K562 (cell line): ENCODE data around the gene FGF12. TPM values are rescaled to one million over a fixed set of nuclear protein-coding genes. Genes with fewer than 3 reads are reported as not detected.

Source experiments
- ATAC-seq: fragments of 200-7000 bp; cut with Tn5 transposase; 3 replicates; pipeline ENCODE4 v1.9.1; 2020; ENCODE audit warnings: moderate library complexity
- BruUV-seq: library from RNA; stranded (reverse); fragments of 400-500 nt; replicated peaks from 2 replicates; lab custom pipeline; 2021; lab: Mats Ljungman, UMichigan
- CTCF ChIA-PET: fragments of 300-600 bp; formaldehyde crosslinking; extraction: SDS; loops from one replicate; lab custom pipeline; 2021; ENCODE audit warnings: low intra/inter-chr PET ratio; lab: Yijun Ruan, JAX
- POLR2A ChIA-PET: fragments of 300-600, 350-650 bp; sonication (Branson Sonifier 250); formaldehyde crosslinking; extraction: SDS; loops from one replicate; lab custom pipeline; 2021; ENCODE audit warnings: antibody characterized with exemption, inconsistent platforms; lab: Yijun Ruan, JAX
- DNase-seq, 4 experiments: peaks; one replicate each; pipeline versions ENCODE4 v3.0.0 to v3.0.0-alpha.2; 2011 to 2018; ENCODE audit warnings: low spot score in 3 of 4, mixed read lengths in 3 of 4; ENCODE audit errors: extremely low read depth in 1 of 4
- FAIRE-seq: peaks from 2 replicates; lab custom pipeline; 2011; peaks lifted over from hg19 to GRCh38; lab: Jason Lieb, UNC
- H2AFZ ChIP-seq: 2 replicates; pipeline ENCODE4 v1.6.0; 2011; ENCODE audit warnings: low read depth, low read length, control low read depth, inconsistent platforms
- H3K27ac ChIP-seq: fragments of 200-600 bp; 3 replicates; pipeline ENCODE4 v1.8.0; 2011; ENCODE audit warnings: low read depth, mild to moderate bottlenecking, control low read depth, inconsistent platforms, low read length, moderate library complexity, mixed read lengths; ENCODE audit errors: extremely low read depth
- H3K27me3 ChIP-seq, 2 experiments: fragments of 300-600 bp in 1 of 2; 2 replicates in 1 of 2; 3 replicates in 1 of 2; pipeline versions ENCODE4 v1.6.0 to v1.8.0; 2011; ENCODE audit warnings: inconsistent platforms in 2 of 2, low read length in 2 of 2, mild to moderate bottlenecking in 1 of 2, mixed read lengths in 1 of 2, moderate library complexity in 1 of 2; ENCODE audit not compliant: control insufficient read depth in 2 of 2, insufficient read depth in 2 of 2
- H3K36me3 ChIP-seq: fragments of 300-600 bp; 3 replicates; pipeline ENCODE4 v1.8.0; 2011; ENCODE audit warnings: mild to moderate bottlenecking, low read length, inconsistent platforms; ENCODE audit not compliant: control insufficient read depth, insufficient read depth
- H3K4me1 ChIP-seq, 2 experiments: fragments of 200-600 bp in 1 of 2; replicated peaks in 1 of 2; 2 replicates in 1 of 2; 3 replicates in 1 of 2; pipeline versions ENCODE4 v1.5.1 to v1.8.0; 2011; ENCODE audit warnings: inconsistent platforms in 2 of 2, low read length in 2 of 2, mild to moderate bottlenecking in 1 of 2, mixed read lengths in 1 of 2, moderate library complexity in 1 of 2; ENCODE audit not compliant: control insufficient read depth in 2 of 2, insufficient read depth in 2 of 2
- H3K4me2 ChIP-seq: 2 replicates; pipeline ENCODE4 v1.6.1; 2011; ENCODE audit warnings: low read length, control low read depth, inconsistent platforms, mixed read lengths; ENCODE audit not compliant: insufficient read depth
- H3K4me3 ChIP-seq: fragments of 200-600 bp; sonication (generic), shearing (Covaris generic); 2 replicates; pipeline ENCODE4 v1.5.1; 2016; ENCODE audit warnings: control low read depth, inconsistent platforms
- H3K79me2 ChIP-seq: fragments of 200-600 bp; 3 replicates; pipeline ENCODE4 v1.8.0; 2011; ENCODE audit warnings: low read length, inconsistent platforms; ENCODE audit not compliant: control insufficient read depth, insufficient read depth
- H3K9ac ChIP-seq, 2 experiments: 2 replicates each; pipeline versions ENCODE4 v1.6.0 to v1.6.1; 2011; ENCODE audit warnings: low read depth in 2 of 2, low read length in 2 of 2, control low read depth in 1 of 2, inconsistent platforms in 1 of 2, mild to moderate bottlenecking in 1 of 2, mixed read lengths in 1 of 2; ENCODE audit not compliant: insufficient read depth in 1 of 2
- H3K9me1 ChIP-seq: one replicate; pipeline ENCODE4 v1.6.0; 2011; ENCODE audit warnings: inconsistent platforms, mild to moderate bottlenecking, low read length, moderate library complexity; ENCODE audit not compliant: control insufficient read depth, insufficient read depth
- H3K9me3 ChIP-seq: replicated peaks from 2 replicates; pipeline ENCODE4 v1.5.1; 2011; ENCODE audit warnings: low read depth, low read length, inconsistent platforms; ENCODE audit not compliant: control insufficient read depth, insufficient read depth
- H4K20me1 ChIP-seq: replicated peaks from 2 replicates; pipeline ENCODE4 v1.6.1; 2011; ENCODE audit warnings: low read length, inconsistent platforms, mixed read lengths; ENCODE audit not compliant: control insufficient read depth, insufficient read depth
- CBFA2T3 ChIP-seq: fragments of 450-650 bp; IDR thresholded peaks from 2 replicates; pipeline ENCODE4 v1.6.1; 2017
- E4F1 ChIP-seq: fragments of 250-450 bp; sonication (Bioruptor Pico); IDR thresholded peaks from 2 replicates; pipeline ENCODE4 v1.5.0; 2021; ENCODE audit warnings: mild to moderate bottlenecking, borderline replicate concordance
- EP400 ChIP-seq: fragments of 450-650 bp; IDR thresholded peaks from 2 replicates; pipeline ENCODE4 v1.6.1; 2017; ENCODE audit warnings: antibody characterized with exemption, mild to moderate bottlenecking, moderate library complexity
- GTF2A2 ChIP-seq: IDR thresholded peaks from 2 replicates; pipeline ENCODE4 v1.6.1; 2016; ENCODE audit warnings: mild to moderate bottlenecking, missing genetic modification characterization, missing compliant biosample characterization
- HDAC2 ChIP-seq: fragments of 450-650 bp; IDR thresholded peaks from 2 replicates; pipeline ENCODE4 v1.6.1; 2016; ENCODE audit warnings: mild to moderate bottlenecking
- NFE2L1 ChIP-seq: fragments of 450-650 bp; IDR thresholded peaks from 2 replicates; pipeline ENCODE4 v1.6.1; 2016; ENCODE audit warnings: missing genetic modification characterization, low read depth, mild to moderate bottlenecking, missing compliant biosample characterization, moderate library complexity, borderline replicate concordance
- WGBS: fragments of 100-300 bp; shearing (Covaris generic); methylation state at CpG from one replicate; pipeline ENCODE4 v1.1.6; 2016; ENCODE audit warnings: low coverage, mixed read lengths; ENCODE audit not compliant: insufficient coverage; ENCODE audit errors: missing lambda C conversion rate; 5-methylcytosine and 5-hydroxymethylcytosine counted together
- in situ Hi-C: fragments of 300-500 bp; cut with MboI; formaldehyde crosslinking; loops from 4 replicates; pipeline ENCODE4 v1.15.0; 2018; ENCODE audit warnings: inconsistent platforms, mixed read lengths
- intact Hi-C: fragments of 100-400 bp; cut with micrococcal nuclease; formaldehyde crosslinking; loops from 2 replicates; pipeline ENCODE4 v1.14.2; 2022
- polyA plus RNA-seq, 8 experiments: library from polyadenylated mRNA; depleted of rRNA in 4 of 8; stranded (reverse) in 5 of 8; unstranded in 3 of 8; fragments of >200 nt; fragmentation: Nextera tagmentation in 2 of 8; fragmentation: Illumina TruSeq in 1 of 8; extraction: Ambion mirVana in 2 of 8; extraction: Trizol in 1 of 8; gene quantifications; 2 replicates each; pipeline versions ENCODE4 v1.2.1 to v1.2.3, GENCODE V29; 2011 to 2014; ENCODE audit warnings: inconsistent platforms in 1 of 8, missing spikeins in 1 of 8
- total RNA-seq, 7 experiments: library from RNA; depleted of rRNA in 6 of 7; stranded (reverse); fragments of >200 nt in 6 of 7; fragmentation: Illumina TruSeq in 2 of 7; extraction: Trizol in 2 of 7; gene quantifications; 2 replicates each; pipeline versions ENCODE4 v1.2.1 to v1.2.3, GENCODE V29; 2011 to 2021; ENCODE audit warnings: low replicate concordance in 1 of 7
- TF ChIP-seq, protein P1 (sequence below), 2 experiments: fragments of 200-800 bp in 1 of 2; sonication (Bioruptor generic) in 1 of 2; sonication (generic) in 1 of 2; formaldehyde crosslinking in 1 of 2; IDR thresholded peaks in 1 of 2; conservative IDR thresholded peaks in 1 of 2; 2 replicates each; pipeline versions ENCODE4 v1.5.0 to v1.6.1; 2016 to 2020; ENCODE audit warnings: missing compliant biosample characterization in 1 of 2, missing genetic modification characterization in 1 of 2, missing genetic modification reagents in 1 of 2

FGF12 gene
- total and polyA plus RNA-seq, 9 of the 15 experiments (the other 6 are each of a cell fraction or from before 2014, with no cell fraction given): not detected

- TF ChIP-seq EP400 (no peak), HDAC2 (no peak), E4F1 (CRISPR knock-in tag) (no peak)
- Histone ChIP-seq H3K4me1 (no peaks in the 10 kb centered on the region), H2AFZ (no peak overlapping the region), H3K9me3 (no peaks in the 10 kb centered on the region), H3K27me3 (no peaks in the 10 kb centered on the region), H3K79me2 (no peaks in the 10 kb centered on the region), H3K4me3 (no peak overlapping the region), H3K9me1 (no peaks in the 10 kb centered on the region), H4K20me1 (no peaks in the 10 kb centered on the region), H3K27ac (no peak overlapping the region), H3K4me2 (no peak overlapping the region), H3K36me3 (no peaks in the 10 kb centered on the region), H3K9ac (no peak overlapping the region)
- no TSS peak for BruUV-seq
- FAIRE-seq: no peak
- CTCF ChIA-PET: interaction anchor here (0.6 kb wide), 1 partner anchor 583 kb away, joined by 3 read pairs; no protein-coding TSS in a partner anchor
- intact Hi-C loops: no loop called here
- WGBS: 0% methylated on average over 2 of the region's 2 CpGs
- DNase-seq: no peak
- in situ Hi-C loops: no loop called here
- no peak for ATAC-seq
- POLR2A ChIA-PET: no interaction called here
These were observed 515.0 kb downstream of the FGF12 start for GRCh38 chr3:192212335-192212734.

GRCh38 chr3:192207651-192208050, 519.7 kb downstream of the FGF12 start:
- no peaks in the 10 kb centered on the region for H3K9me3 ChIP-seq
- H3K9me1 ChIP-seq: no peaks in the 10 kb centered on the region
- no peaks in the 10 kb centered on the region for H4K20me1 ChIP-seq
- in situ Hi-C loops (no loop called here), intact Hi-C loops (no loop called here)
- H3K4me1 ChIP-seq: no peaks in the 10 kb centered on the region
- H3K27ac ChIP-seq: no peak overlapping the region
- ATAC-seq (no peak), FAIRE-seq (no peak), DNase-seq (no peak)
- WGBS: 0% methylated on average over 2 of the region's 2 CpGs
- ChIA-PET POLR2A (no interaction called here), CTCF (no interaction called here)
- no peak overlapping the region for H3K9ac ChIP-seq
- no peak overlapping the region for H3K4me3 ChIP-seq
- TF ChIP-seq NFE2L1 (tag) (no peak), GTF2A2 (tag) (no peak), CBFA2T3 (no peak)
- TF ChIP-seq, protein P1, sequence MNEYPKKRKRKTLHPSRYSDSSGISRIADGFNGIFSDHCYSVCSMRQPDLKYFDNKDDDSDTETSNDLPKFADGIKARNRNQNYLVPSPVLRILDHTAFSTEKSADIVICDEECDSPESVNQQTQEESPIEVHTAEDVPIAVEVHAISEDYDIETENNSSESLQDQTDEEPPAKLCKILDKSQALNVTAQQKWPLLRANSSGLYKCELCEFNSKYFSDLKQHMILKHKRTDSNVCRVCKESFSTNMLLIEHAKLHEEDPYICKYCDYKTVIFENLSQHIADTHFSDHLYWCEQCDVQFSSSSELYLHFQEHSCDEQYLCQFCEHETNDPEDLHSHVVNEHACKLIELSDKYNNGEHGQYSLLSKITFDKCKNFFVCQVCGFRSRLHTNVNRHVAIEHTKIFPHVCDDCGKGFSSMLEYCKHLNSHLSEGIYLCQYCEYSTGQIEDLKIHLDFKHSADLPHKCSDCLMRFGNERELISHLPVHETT (CRISPR knock-in tag; conservative IDR thresholded peaks at IDR 0.05 in 1 of 2, IDR thresholded peaks at IDR 0.05 in 1 of 2): no peak
- no peaks in the 10 kb centered on the region for H3K36me3 ChIP-seq
- H2AFZ ChIP-seq: no peak overlapping the region
- no peak overlapping the region for H3K4me2 ChIP-seq
- H3K79me2 ChIP-seq: no peaks in the 10 kb centered on the region
- no peaks in the 10 kb centered on the region for H3K27me3 ChIP-seq
- BruUV-seq: no TSS peak
